CD4-positive, alpha-beta T cell treated with Interleukin-15 for 4 hours (primary cell): ENCODE data around the gene OPN5.
"Not testable (repeated sequence)": the region's sequence is repeated elsewhere in the genome, so short reads cannot be mapped to it uniquely, and the experiment has no call there.

Experiments
- DNase-seq: peaks from one replicate; pipeline ENCODE4 v3.0.0-alpha.2; 2020; ENCODE audit warnings: low spot score

OPN5 gene

GRCh38 chr6:47781732-47782131 lies at the start of gene OPN5:
TSS of gene OPN5 (plus strand) at chr6:47782032. CDS start at chr6:47782067, 35 bp downstream.
- no peak for DNase-seq

GRCh38 chr6:47733879-47734558 lies 47.8 kb upstream of the OPN5 start:
- peak; percentile 4 for DNase-seq

GRCh38 chr6:47734831-47735481 lies 46.9 kb upstream of the OPN5 start:
- no peak for DNase-seq

- DNase-seq: no peak
Observed at GRCh38 chr6:47736083-47736700, 45.6 kb upstream of the OPN5 start.

GRCh38 chr6:47737406-47737805 lies 44.4 kb upstream of the OPN5 start:
- no peak for DNase-seq

- no peak for DNase-seq
Observed at GRCh38 chr6:47740714-47741113, 41.1 kb upstream of the OPN5 start.

GRCh38 chr6:47741807-47742206 lies 40.0 kb upstream of the OPN5 start:
- no peak for DNase-seq

GRCh38 chr6:47743744-47744143 lies 38.1 kb upstream of the OPN5 start:
- no peak for DNase-seq

GRCh38 chr6:47745269-47745668 lies 36.6 kb upstream of the OPN5 start:
- DNase-seq: not testable (repeated sequence)

GRCh38 chr6:47749757-47750156 lies 32.1 kb upstream of the OPN5 start:
- DNase-seq: no peak

- DNase-seq: no peak
Observed at GRCh38 chr6:47752801-47753200, 29.0 kb upstream of the OPN5 start.

GRCh38 chr6:47759364-47759763 lies 22.5 kb upstream of the OPN5 start:
- no peak for DNase-seq

GRCh38 chr6:47762502-47762901 lies 19.3 kb upstream of the OPN5 start:
- no peak for DNase-seq

GRCh38 chr6:47766445-47766844 lies 15.4 kb upstream of the OPN5 start:
- DNase-seq: no peak

GRCh38 chr6:47767102-47767501 lies 14.7 kb upstream of the OPN5 start:
- DNase-seq: no peak

- DNase-seq: no peak
Observed at GRCh38 chr6:47769982-47770381, 11.8 kb upstream of the OPN5 start.

GRCh38 chr6:47772359-47772758 lies 9.5 kb upstream of the OPN5 start:
- DNase-seq: no peak

- DNase-seq: no peak
Observed at GRCh38 chr6:47773005-47773404, 8.8 kb upstream of the OPN5 start.

GRCh38 chr6:47780510-47781356 lies 1.1 kb upstream of the OPN5 start:
- DNase-seq: peak; percentile 30

GRCh38 chr6:47785182-47785581 lies 3.4 kb downstream of the OPN5 start:
- DNase-seq: no peak

GRCh38 chr6:47787620-47788497 lies 6.0 kb downstream of the OPN5 start:
- DNase-seq: peak; percentile 43

GRCh38 chr6:47788498-47788884 lies 6.7 kb downstream of the OPN5 start:
- no peak for DNase-seq
